ENCODE measurements around the gene SLC29A1.
"Not testable (repeated sequence)": the region's sequence is repeated elsewhere in the genome, so short reads cannot be mapped to it uniquely, and the experiment has no call there.

Gene SLC29A1

DNA sequence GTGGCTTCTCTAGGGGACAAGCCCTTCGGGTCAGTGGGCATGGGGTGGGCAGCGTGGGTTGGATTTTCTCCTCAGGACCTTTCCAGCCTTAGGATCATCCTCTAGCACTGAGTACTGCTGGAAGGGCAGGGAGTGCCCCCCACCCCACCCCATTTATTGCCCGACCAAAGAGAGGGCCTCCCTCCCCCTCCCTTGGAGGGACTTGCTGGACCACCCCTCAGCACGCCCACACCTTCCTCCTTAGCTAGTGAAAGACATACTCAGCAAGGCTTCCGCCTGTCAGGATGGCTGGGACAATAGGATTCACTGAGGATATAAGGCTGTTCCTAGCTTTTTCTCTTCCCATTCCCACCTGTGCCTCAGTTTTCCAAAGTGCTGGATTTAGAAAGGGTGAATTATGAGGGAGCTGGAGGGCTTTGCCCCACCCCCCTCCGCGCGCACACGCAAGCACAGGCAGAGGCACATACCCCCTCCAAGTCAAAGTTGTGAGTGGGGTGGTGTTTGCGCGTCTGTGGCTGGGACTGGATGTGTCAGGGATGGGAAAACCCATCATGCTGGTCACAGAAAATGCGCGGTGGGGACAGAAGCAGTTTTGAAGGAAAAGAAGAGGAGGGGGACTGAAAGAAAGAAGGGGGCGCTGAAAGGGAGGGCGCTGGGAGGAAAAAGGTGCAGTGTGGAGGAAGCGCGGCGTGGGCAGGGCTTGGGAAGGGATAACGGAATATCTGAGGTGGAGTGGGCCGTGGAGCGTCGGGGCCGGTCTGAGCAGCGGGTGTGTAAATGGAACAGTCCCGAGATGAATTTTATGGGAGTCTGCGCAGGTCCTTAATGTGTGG is 693 bp upstream of the SLC29A1 start:
- peak overlapping the region; percentile 88 for H3K4me3 Mint-ChIP-seq
- H3K27ac Mint-ChIP-seq = peak overlapping the region; percentile 63
- no peaks in the 10 kb centered on the region for H3K36me3 Mint-ChIP-seq
- DNase-seq (ENCODE audit: low spot score in 2 of 2) (no peak), ATAC-seq (ENCODE audit: low read depth) (peak; percentile 2)
- no peaks in the 10 kb centered on the region for H3K9me3 Mint-ChIP-seq
- no peaks in the 10 kb centered on the region for H3K27me3 Mint-ChIP-seq
- H3K4me1 Mint-ChIP-seq = peaks cover 30% of the 10 kb centered on the region

DNA sequence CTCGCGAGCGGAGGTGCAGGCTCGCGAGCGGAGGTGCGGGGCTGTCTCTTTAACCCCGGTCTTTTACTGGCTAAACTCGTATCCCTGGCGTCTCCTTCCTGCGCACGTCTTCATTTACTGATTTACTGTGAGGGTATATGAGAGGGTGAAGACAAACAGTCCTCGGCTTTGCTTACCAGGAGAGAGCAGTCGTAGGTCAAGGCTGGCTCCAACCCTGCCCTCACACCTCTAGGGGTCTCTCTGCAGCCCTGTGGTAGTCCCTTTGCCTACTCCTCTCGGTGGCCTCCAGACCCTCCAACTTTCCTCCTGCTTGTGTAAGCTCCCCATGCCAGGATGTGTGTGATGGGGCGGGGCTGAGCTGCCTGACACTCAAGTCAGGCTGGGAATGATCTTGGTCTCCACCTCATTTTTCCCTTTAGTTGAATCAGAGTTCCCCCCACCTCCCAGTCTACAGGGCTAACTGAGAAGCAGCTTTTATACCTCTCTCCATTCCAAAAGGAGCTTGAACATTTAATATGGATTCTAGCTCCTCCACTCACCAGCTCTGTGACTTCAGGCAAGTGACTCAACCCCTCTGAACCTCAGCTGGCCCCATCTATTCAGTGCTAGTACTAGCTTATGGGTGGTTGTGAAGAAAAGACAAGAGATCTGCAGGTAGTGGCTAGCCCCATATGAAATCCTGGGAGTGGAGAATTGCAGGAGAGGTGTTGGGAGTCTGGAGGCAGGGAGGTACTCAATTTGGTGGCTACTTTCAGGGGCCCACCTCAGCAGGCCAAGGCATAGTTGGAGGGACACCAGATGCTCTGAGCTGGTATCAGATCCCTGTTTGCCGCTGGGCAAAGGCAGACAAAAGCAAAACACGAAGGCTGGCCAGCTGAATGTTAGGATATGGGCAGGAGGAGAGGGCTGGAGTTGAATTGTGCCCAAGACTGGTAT is 902 bp downstream of the SLC29A1 start:
- DNase-seq (ENCODE audit: low spot score in 2 of 2) (no peak), ATAC-seq (ENCODE audit: low read depth) (no peak)
- Mint-ChIP-seq H3K4me3 (peak overlapping the region; percentile 88), H3K9me3 (no peaks in the 10 kb centered on the region), H3K36me3 (no peaks in the 10 kb centered on the region), H3K4me1 (peaks cover 23% of the 10 kb centered on the region), H3K27ac (no peak overlapping the region), H3K27me3 (no peaks in the 10 kb centered on the region)

DNA sequence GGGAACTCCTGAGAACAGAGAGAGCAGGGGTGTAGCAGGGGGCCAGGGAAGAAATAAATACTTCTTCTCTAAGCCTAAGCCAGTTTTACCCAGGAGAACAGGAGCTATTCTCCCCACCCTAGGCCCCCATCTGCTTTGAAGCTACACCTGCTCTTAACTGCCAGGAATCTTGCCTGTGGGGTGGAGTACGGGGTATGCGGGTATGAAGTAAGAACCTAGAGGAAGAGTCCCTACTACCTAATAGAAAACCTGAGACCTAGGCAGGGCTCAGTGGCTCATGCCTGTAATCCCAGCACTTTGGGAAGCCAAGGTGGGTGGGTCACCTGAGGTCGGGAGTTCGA is 1.5 kb downstream of the SLC29A1 start:
- peaks cover 21% of the 10 kb centered on the region for H3K4me1 Mint-ChIP-seq
- no peaks in the 10 kb centered on the region for H3K9me3 Mint-ChIP-seq
- no peaks in the 10 kb centered on the region for H3K36me3 Mint-ChIP-seq
- DNase-seq (ENCODE audit: low spot score in 2 of 2) (no peak), ATAC-seq (ENCODE audit: low read depth) (no peak)
- no peaks in the 10 kb centered on the region for H3K27me3 Mint-ChIP-seq
- no peak overlapping the region for H3K4me3 Mint-ChIP-seq
- no peak overlapping the region for H3K27ac Mint-ChIP-seq

DNA sequence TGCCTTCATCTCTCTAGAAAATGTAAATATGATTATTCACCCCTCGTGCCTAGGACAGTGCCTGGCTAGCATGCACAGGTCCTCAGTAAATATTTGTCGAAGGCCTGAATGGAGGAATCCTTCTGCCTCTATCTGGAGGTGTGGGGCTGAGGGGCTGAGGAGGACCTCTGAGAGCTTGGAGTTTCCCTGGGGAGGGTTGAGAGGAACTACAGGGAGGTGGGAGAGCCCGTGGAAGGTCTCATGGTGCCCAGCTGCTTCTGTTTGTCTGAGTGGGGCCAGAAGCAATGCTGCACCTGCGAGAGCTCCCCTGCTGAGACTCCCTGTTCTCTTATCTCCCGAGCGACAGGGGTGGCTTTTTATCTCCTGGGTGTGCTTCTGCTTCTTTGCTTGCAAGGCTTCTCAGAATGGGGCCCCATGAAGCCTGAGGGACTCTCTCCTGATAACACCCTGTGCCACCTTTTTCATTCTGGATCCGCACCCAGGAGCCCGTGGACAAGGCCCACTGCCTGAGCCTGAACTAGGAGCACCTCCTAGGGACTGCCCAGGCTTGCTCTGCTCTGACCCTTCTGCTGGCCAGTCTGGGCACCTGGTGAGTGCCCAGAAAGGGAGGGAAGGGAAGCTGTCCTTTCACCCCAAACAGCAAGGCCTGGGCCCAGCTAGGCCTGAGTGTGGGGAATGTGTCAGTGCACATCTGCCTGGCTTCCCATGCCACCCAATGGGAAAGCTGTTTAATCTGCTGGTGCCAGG is 2.4 kb downstream of the SLC29A1 start:
- no peaks in the 10 kb centered on the region for H3K27me3 Mint-ChIP-seq
- H3K4me3 Mint-ChIP-seq = no peak overlapping the region
- DNase-seq (ENCODE audit: low spot score in 2 of 2) = no peak
- no peaks in the 10 kb centered on the region for H3K36me3 Mint-ChIP-seq
- H3K27ac Mint-ChIP-seq = no peak overlapping the region
- peaks cover 21% of the 10 kb centered on the region for H3K4me1 Mint-ChIP-seq
- no peak for ATAC-seq (ENCODE audit: low read depth)
- H3K9me3 Mint-ChIP-seq = no peaks in the 10 kb centered on the region

DNA sequence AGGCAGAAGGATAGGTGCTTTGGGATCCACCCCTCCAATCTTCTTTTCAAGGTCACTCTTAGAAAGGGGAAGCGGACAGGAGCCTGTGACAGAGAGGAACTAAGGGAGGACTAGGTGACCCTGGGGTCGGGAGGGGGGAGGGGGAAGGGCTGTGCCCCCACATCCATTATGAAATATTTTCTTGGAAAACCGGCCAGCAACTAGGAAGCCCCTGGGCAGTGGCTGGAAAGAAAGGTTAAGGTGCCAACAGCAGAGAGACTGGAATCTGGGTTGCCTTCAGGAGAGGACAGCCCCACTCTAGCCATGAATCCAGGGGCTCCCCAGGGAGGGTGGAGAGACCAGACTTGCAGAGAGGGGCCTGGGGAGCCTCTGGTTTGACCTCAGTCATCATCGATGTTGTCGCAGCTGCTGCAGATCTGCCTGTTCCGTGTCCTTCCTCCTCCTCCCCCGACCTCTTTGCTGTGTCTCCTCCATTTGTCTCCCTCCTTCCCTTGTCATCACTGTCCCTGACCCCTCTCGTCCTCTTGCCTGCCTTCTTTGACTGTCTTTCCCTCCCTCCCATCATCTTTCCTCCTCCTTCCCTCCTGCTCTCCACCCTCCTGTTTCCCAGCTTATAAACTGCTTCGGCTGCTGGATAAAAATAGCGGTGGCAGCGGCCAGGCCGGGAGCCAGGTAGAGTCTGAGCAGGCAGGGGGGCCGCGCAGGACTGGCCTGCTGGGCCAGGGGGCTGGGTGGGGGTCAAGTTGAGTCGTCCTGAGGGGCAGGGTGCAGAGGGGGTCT is 3.2 kb downstream of the SLC29A1 start:
- H3K36me3 Mint-ChIP-seq = no peaks in the 10 kb centered on the region
- H3K27ac Mint-ChIP-seq = no peak overlapping the region
- ATAC-seq (ENCODE audit: low read depth) = no peak
- H3K9me3 Mint-ChIP-seq = no peaks in the 10 kb centered on the region
- peaks cover 17% of the 10 kb centered on the region for H3K4me1 Mint-ChIP-seq
- no peak for DNase-seq (ENCODE audit: low spot score in 2 of 2)
- no peaks in the 10 kb centered on the region for H3K27me3 Mint-ChIP-seq
- H3K4me3 Mint-ChIP-seq = no peak overlapping the region

DNA sequence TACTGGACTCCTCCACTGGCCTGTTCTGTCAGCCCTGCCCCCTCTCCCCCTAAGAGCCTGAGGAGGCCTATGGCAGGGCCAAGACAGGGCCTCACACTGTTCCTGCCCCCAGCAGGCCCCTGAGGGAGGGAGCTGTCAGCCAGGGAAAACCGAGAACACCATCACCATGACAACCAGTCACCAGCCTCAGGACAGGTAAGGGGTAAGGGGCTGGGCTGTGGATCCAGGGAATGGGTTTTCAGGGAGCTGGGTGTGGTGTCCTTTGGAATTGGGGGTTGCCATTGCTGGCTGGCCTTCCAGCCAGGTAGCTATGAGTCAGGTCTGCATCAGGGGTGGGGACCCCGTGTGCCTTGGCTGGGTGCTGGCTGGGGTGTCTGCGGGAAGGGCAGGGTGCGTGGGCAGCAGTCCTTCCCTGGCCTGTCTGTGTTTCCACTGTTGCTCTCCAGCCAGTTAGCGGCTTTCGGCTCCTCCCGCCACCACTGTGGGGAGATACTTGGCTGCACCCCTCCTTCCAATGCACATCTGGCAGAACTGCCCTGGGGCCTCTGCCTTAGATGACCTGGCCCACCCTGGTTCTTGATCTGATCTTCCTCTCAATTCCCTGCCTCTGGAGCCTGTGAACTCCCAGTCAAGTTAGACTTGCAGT is 3.9 kb downstream of the SLC29A1 start:
- Mint-ChIP-seq H3K4me3 (no peak overlapping the region), H3K36me3 (no peaks in the 10 kb centered on the region), H3K27ac (no peak overlapping the region), H3K4me1 (peaks cover 15% of the 10 kb centered on the region), H3K27me3 (no peaks in the 10 kb centered on the region), H3K9me3 (no peaks in the 10 kb centered on the region)
- no peak for ATAC-seq (ENCODE audit: low read depth)
- DNase-seq (ENCODE audit: low spot score in 2 of 2) = no peak

DNA sequence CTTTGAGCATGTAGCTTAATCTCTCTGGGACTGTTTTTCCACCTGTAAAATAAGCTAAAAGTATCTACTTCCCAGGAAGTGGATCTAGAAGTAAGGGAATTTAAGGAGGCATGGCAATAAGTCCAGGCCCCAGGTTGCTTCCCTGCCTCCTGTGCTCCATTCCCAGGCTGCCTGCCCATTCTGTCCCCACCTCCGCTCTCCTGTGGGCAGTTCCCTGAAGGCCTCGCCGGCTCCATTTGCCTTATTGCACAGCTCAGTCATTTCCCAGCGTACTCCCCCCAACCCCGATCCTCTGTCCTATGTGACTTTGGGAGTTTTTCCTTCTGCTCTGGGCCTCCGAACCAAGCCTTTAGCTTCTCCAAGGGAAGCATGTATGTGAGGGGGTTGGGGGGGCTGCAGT is 4.6 kb downstream of the SLC29A1 start:
- H3K36me3 Mint-ChIP-seq = no peaks in the 10 kb centered on the region
- DNase-seq (ENCODE audit: low spot score in 2 of 2) (no peak), ATAC-seq (ENCODE audit: low read depth) (no peak)
- peaks cover 9% of the 10 kb centered on the region for H3K4me1 Mint-ChIP-seq
- no peaks in the 10 kb centered on the region for H3K9me3 Mint-ChIP-seq
- H3K4me3 Mint-ChIP-seq = no peak overlapping the region
- no peaks in the 10 kb centered on the region for H3K27me3 Mint-ChIP-seq
- no peak overlapping the region for H3K27ac Mint-ChIP-seq

DNA sequence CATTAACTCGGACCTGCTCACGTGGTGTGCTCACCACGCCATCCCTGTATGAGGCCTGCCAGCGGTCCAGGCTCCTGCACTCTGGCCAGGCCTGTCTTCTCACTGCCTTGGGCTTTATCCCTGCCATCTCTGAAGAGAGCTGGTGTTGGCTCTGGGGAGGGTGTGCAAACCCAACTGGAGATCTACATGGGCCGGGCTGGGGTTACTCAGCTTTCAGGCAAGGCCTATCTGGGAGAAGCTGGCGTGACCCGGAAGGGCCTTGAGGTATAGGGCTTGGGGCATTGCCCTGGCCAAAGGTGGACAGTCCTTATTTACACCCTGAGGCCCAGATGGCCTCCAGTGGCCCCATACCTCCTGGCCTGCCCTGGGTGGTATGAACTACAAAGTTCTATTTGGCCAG is 5.0 kb downstream of the SLC29A1 start:
- ATAC-seq (ENCODE audit: low read depth) (no peak), DNase-seq (ENCODE audit: low spot score in 2 of 2) (no peak)
- Mint-ChIP-seq H3K4me3 (no peak overlapping the region), H3K36me3 (no peaks in the 10 kb centered on the region), H3K4me1 (peaks cover 7% of the 10 kb centered on the region), H3K9me3 (no peaks in the 10 kb centered on the region), H3K27ac (no peak overlapping the region), H3K27me3 (no peaks in the 10 kb centered on the region)

DNA sequence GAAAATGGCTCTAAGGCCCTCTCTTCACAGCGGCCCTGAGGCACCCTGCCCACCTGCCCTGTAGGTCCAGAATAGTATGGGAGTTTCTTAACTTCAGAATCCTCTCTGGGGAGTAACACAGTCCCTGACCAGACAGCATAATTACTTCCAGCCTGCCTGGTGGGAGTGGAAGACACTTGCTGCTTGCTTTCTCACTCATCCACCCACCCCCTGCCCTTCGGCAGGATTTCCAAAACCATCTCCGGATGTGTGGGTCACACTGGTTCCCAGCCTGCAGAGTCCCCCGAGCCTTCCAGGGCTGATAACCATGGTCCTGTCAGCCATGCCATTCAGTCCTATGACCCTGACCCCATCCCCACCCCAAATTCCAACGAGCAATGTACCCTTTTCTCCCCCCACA is 5.4 kb downstream of the SLC29A1 start:
- ATAC-seq (ENCODE audit: low read depth) = no peak
- no peaks in the 10 kb centered on the region for H3K9me3 Mint-ChIP-seq
- no peak overlapping the region for H3K4me3 Mint-ChIP-seq
- DNase-seq (ENCODE audit: low spot score in 2 of 2) = no peak
- no peak overlapping the region for H3K27ac Mint-ChIP-seq
- no peaks in the 10 kb centered on the region for H3K36me3 Mint-ChIP-seq
- no peaks in the 10 kb centered on the region for H3K27me3 Mint-ChIP-seq
- H3K4me1 Mint-ChIP-seq = peaks cover 7% of the 10 kb centered on the region

DNA sequence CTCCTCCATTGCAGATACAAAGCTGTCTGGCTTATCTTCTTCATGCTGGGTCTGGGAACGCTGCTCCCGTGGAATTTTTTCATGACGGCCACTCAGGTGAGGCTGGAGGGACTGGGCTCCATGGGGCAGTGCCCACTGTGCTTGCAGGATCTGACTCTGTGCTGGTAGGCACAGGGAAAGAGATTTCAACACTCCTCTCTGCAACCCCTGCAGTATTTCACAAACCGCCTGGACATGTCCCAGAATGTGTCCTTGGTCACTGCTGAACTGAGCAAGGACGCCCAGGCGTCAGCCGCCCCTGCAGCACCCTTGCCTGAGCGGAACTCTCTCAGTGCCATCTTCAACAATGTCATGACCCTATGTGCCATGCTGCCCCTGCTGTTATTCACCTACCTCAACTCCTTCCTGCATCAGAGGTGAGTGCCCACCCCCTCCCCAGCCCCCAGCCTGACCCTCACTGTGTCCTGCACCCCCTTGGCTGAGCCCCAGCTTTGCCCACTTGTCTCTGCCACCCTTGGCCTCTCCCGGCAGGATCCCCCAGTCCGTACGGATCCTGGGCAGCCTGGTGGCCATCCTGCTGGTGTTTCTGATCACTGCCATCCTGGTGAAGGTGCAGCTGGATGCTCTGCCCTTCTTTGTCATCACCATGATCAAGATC is 6.1 kb downstream of the SLC29A1 start:
- no peak for ATAC-seq (ENCODE audit: low read depth)
- Mint-ChIP-seq H3K27me3 (no peaks in the 10 kb centered on the region), H3K9me3 (no peaks in the 10 kb centered on the region), H3K4me3 (no peak overlapping the region), H3K36me3 (no peaks in the 10 kb centered on the region), H3K27ac (no peak overlapping the region), H3K4me1 (peaks cover 1% of the 10 kb centered on the region)
- DNase-seq (ENCODE audit: low spot score in 2 of 2) = no peak

DNA sequence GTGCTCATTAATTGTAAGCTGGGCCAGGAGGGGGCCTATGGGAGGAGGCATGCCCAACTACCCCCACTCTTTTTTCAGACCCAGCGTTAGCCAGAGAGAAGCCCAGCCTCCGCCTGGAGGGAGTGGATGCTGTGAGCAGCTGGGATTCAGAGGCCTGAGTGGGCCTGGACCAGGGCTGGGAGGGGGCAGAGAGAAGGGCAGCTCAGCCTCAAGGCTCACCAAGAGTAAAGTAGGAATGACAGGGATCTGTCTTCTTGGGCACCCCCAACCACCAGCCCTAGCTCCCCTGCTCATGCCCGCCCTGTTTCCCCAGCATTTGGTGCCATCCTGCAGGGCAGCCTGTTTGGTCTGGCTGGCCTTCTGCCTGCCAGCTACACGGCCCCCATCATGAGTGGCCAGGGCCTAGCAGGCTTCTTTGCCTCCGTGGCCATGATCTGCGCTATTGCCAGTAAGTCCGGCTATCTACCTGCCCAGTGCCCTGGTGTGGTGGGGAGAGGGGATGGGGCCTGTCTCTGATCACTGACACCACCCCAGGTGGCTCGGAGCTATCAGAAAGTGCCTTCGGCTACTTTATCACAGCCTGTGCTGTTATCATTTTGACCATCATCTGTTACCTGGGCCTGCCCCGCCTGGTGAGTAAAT is 6.8 kb downstream of the SLC29A1 start:
- Mint-ChIP-seq H3K4me3 (no peak overlapping the region), H3K4me1 (no peaks in the 10 kb centered on the region), H3K36me3 (no peaks in the 10 kb centered on the region), H3K27me3 (no peaks in the 10 kb centered on the region), H3K9me3 (no peaks in the 10 kb centered on the region), H3K27ac (no peak overlapping the region)
- ATAC-seq (ENCODE audit: low read depth) (no peak), DNase-seq (ENCODE audit: low spot score in 2 of 2) (no peak)

DNA sequence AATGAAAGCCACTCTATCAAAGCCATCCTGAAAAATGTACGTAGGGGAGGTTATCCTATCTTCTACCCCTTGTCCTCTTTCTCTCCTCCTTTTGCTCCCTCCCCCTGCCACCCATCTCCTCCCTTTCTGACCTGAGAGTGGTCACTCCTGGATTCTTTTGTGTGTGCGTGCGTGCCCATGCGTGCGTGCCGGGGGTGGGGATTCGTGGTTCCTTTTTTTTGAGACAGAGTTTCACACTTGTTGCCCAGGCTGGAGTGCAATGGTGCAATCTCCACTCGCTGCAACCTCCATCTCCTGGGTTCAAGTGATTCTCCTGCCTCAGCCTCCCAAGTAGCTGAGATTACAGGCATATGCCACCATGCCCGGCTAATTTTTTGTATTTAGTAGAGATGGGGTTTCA is 8.0 kb downstream of the SLC29A1 start:
- not testable (repeated sequence) for H3K9me3 Mint-ChIP-seq; DNase-seq (ENCODE audit: low spot score in 2 of 2); ATAC-seq (ENCODE audit: low read depth); H3K27ac Mint-ChIP-seq; H3K4me1 Mint-ChIP-seq; H3K4me3 Mint-ChIP-seq; H3K27me3 Mint-ChIP-seq; H3K36me3 Mint-ChIP-seq

Measured in memory B cell (primary cell).